HG03565 (cell line): ENCODE results near the gene IDH3G.

Experiments used
- ATAC-seq: cut with Tn5 transposase; IDR thresholded peaks from one replicate; pipeline ENCODE4 v1.9.1; 2021; ENCODE audit warnings: mild to moderate bottlenecking, moderate library complexity; ENCODE audit not compliant: unreplicated experiment

IDH3G gene

DNA sequence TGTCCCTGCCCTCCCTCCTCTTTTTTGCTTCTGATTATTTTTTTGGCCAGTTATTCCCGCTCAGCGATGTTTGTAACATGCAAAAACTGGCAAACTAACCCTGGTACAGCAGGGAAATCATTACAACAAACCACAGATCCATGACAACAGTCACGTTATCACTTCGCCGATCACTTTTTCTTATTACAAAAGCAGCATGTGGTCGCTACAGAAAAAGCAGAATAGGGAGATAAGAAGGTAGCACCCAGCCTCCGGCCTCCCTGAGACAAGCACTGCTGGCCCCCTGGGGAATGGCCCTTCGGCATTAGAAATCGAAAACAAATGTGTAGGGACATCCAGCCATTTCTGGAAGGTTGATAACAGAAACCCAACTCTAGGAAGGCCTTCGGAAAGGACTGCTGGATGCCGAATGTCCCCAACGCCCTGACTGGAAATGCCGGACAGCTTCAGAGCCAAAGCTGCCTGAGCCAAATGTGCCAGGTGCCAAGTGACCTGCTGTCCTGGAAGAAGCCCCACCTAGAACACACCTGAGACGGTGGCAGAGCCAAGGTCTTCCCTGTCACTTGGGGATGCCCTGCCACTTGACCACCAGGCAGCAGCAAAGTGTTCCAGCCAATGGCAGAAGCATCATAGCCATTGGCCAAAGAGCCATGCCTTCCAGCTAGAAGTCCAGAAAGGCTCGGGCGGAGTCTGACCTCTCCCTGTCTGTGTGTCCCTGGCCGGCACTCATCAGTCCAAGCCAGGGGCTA lies 2.9 kb downstream of the IDH3G start:
- ATAC-seq = no peak

DNA sequence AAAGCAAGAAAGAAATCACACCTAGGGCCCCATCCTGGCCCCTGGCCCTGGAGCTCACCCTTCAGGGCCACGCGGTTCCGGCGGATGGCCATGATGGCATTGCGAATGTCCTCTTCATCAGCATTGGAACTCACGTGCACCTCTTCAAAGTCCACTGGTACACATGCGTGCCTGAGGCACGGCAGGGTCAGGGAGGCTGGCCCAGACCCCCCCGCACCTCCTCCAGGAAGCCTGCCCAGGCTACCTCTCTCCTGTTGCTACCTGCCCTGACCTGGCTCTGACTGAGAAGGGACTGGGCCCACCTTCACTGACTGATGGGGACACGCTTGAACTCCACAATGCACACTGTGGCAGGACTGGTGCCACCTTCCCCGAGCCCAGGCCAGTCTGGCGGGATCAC lies 4.5 kb downstream of the IDH3G start:
- ATAC-seq = no peak

DNA sequence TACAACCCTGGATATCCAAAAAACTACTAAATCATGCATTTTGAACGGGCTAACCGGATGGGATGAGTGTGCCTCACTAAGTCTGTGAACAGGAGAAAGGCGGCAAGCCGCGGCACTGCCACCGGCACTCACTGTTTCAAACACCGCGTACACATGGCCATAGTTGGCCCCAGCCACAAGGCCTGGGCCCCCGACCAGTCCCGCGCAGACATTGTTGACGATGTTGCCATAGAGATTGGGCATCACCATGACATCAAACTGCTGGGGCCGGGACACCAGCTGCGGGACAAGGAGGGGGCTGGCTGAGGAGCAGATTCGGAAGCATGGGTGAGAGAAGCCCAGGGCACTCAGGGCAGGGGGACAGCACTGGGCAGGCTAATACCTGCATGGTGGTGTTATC lies 7.5 kb downstream of the IDH3G start:
- ATAC-seq = no peak

DNA sequence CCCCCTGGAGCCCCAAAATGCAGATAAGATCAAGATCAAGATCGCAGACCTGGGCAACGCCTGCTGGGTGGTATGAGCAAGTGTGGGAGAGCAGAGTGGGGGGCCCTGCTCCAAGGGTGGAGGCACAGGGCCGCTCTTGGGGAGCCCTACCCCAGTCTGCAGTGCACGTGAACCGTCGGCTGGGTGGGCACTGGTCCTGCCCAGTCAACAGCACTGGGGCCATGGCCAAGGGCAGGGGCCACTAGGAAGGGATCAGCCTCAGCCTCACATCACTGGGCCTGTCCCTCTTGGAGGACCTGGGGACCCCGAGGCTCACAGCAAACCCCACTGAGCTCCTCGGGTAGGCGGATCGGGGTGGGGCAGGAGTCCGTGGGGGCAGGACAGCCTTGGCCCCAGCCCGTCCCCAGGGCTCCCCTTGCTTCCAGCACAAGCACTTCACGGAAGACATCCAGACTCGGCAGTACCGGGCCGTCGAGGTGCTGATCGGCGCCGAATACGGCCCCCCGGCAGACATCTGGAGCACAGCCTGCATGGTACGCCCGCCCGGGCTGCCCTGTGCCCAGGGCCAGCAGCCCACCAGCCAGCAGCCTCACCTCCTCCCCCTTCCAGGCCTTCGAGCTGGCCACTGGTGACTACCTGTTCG lies 9.7 kb downstream of the IDH3G start:
- no peak for ATAC-seq

DNA sequence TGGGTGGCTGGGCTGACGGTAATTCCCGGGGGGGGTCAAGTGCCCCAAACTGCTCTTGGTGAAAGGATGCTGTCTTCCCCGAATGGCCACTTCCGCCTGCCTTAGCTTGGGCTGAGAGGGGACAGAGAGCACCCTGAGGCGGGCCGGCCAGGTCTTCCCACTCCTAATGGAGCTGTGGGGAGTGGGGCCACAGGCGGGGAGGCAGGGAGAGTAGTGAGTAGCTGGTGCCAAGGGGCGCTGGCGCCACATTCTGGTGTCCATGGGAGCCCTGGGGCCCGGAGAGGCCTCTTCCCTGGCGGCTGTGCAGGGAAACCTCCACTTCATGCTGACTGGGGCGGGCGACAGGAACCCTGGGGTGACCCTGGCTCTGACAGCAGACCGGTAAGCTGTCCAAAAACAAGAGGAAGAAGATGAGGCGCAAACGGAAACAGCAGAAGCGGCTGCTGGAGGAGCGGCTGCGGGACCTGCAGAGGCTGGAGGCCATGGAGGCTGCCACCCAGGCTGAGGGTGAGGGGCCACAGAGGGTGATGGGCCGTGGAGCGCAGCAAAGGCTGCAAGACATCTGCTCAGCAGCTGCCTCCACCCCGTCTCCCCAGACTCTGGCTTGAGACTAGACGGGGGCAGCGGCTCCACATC lies 10.7 kb downstream of the IDH3G start:
- no peak for ATAC-seq

DNA sequence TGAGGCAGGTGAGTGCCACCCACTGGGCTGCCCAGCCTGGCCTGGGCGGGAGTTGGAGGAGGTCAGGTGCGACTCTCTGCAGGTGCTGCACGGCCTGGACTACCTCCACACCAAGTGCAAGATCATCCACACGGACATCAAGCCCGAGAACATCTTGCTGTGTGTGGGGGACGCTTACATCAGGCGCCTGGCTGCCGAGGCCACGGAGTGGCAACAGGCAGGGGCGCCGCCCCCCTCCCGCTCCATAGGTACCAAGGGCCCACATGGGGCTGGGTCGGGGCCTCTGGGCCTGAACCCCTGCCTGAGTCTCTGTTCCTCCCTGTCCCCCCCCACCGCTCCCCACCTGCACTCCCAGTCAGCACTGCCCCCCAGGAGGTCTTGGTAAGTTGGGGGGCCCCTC lies 11.3 kb downstream of the IDH3G start:
- ATAC-seq = no peak

DNA sequence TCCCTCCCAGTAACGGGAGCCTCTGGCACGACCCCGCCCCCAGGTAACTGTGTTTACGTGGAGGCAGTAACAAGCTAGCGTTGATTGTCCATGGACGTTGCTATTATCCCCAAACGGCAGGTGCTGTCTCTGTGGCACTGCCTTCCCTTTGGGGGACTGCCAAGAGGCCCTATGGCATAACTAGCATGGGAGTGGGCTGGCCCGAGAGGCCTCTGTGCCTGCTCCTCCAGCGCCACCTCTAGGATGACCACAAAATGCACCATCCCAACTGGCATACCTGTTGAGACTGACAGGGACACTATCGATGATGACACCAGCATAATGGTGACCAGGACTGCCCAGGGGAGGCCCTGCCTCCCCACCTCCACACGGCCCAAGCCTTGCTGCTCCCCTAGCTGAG lies 11.9 kb downstream of the IDH3G start:
- ATAC-seq = no peak

DNA sequence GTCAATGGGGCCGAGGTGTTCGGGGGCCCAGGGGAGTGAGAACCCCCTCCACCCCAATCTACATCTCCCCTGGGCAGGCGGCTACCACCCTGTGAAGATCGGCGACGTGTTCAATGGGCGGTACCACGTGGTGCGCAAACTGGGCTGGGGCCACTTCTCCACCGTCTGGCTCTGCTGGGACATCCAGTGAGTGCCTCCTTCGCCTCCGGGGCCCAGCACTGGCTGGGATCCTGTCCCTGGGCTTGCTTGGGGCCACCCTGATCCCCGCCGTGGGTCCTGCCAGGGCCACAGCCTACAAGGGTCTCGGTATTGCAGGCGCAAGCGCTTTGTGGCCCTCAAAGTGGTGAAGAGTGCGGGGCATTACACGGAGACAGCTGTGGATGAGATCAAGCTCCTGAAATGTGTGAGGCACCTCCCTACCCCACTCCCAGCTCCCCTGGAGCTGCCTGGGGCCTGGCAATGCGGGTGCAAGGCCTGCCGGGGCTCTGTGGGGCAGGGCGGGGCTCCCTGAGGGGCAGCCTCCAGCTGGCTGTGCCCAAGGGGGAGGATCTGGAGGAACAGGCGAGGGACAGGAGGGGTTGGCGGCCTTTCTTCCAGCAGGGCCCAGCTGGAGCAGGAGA lies 12.6 kb downstream of the IDH3G start:
- no peak for ATAC-seq

DNA sequence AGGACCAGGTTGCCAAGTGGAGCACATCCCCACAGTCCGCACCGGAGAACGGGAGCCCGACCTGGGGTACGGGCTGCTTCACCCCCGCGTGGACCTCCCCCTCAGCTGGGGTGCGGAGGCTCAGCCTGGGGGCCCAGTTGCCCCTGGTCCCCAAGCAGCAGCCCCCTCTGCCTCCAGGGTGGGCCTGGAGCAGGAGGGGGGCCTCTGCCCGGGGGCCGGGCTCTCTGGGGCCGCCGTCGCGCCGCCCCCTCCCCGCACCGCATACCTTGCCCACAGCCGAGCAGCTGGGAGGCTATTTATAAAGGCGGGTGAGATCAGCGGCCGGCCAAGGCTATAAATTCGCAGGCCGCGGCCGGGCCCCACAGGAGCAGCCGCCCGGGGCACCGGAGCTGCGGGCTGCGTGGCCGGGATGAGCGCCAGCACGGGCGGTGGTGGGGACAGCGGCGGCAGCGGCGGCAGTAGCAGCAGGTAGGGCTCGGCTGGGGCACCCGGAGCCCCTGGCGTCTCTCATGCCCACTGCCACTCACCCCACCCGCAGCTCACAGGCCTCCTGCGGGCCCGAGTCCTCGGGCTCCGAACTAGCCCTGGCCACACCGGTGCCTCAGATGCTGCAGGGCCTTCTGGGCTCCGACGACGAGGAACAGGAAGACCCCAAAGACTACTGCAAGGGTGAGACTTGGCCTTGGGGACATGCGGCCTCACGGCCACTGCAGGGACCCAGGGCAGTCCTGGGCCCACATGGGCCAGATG lies 13.3 kb downstream of the IDH3G start, which contains the start of gene SRPK3:
SRPK3 (plus strand) TSS at position 364 of the 750 bp plus-strand sequence; CDS start at position 410, 46 bp downstream.
- no peak for ATAC-seq

DNA sequence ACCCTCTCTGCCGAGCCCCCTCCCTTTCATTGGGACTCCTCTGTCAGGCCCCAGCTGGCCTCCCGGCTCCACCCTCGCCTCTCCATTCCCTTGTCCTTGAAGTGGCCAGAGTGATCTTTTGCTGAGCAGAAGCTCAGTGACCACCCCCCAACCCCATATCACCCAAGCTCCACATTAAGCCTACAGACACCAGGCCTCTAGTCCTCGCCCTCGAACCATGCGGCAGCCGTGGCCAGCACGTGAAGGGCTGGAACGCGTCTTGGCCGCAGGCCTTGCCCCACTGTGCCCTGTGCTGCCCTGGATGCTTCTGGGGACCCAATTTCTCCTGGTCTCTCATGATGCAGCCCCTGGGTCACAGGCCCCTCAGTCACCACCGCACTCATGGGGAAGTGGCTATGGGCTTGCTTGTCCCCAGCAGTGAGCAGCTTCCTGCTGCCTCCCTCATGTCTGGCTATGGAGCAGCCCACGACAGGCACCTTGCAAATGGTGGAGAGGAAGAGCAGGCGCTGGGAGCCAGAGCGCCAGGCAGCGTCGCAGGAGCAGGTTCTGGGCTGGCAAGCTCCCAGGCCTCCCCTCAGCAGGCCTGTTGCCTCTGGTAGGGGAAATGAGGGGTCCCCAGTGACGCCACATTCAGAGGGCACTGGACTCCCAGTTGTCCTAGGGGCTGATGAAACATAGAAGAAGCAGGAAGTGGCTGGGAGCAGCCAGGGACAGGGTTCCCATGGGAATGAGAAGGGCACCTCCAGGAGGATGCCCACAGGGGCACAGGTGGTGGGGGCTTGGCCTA lies 14.1 kb downstream of the IDH3G start:
- no peak for ATAC-seq

DNA sequence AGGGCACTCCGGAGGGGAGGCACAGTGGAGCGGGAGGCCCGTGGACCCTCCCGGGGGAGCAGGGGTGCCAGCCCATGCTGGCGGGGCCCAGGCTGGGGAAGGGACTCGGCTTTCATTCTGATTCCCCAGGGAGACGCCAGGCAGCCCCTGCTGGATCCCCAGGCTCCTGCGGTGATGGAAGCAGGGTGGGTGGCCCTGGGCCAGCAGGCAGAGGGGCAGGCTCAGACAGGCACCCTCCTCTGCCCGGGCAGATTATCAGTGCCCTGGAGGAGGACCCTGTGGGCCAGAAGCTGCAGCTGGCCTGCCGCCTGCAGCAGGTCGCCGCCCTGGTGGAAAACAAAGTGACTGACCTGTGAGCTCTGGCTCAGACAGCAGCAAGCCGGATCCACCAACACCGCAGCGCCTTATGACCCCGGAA lies 15.5 kb downstream of the IDH3G start:
- no peak for ATAC-seq

DNA sequence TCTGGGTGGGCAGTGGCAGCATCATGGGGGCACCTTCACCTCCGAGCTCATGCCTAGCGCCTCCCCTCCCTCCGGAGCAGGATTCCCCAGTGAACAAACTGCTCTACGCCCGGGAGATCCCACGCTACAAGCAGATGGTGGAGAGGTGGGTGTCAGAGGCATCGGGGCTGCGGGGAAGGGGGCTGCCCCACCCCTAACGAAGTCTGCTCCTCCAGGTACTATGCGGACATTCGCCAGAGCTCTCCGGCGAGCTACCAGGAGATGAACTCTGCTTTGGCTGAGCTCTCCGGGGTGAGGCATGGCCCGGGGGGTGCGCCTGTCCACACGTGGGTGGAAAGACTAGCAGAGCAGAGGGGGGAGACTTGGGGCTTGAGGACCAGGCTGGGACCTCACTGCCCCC lies 16.0 kb downstream of the IDH3G start:
- no peak for ATAC-seq

DNA sequence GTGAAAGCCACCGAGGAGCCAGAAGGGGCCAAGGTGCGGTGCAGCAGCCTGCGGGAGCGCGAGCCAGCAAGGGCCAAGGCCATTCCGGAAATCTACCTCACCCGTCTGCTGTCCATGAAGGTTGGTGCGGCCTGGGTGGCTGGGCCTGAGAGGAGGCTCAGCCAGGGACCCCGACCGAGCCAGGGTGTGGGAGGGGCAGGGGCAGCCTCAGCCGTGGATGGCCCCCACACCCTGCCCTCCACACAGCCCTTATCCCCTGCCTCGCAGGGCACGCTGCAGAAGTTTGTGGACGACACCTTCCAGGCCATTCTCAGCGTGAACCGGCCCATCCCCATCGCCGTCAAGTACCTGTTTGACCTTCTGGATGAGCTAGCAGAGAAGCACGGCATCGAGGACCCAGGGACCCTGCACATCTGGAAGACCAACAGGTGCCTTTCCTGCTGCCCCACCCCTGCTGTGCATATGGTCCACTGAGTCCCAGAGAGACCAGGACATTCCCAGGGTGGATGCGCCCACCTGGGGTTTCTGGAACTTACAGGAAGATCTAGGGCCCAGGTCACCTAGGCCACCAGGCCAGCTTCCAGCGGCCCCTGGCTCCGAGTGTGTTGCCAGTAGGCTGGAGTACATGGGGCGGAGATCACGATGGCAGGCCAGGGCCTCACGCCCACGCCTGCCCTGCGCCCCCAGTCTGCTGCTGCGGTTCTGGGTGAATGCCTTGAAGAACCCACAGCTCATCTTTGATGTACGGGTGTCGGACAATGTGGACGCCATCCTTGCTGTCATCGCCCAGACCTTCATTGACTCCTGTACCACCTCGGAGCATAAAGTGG lies 16.7 kb downstream of the IDH3G start:
- no peak for ATAC-seq

DNA sequence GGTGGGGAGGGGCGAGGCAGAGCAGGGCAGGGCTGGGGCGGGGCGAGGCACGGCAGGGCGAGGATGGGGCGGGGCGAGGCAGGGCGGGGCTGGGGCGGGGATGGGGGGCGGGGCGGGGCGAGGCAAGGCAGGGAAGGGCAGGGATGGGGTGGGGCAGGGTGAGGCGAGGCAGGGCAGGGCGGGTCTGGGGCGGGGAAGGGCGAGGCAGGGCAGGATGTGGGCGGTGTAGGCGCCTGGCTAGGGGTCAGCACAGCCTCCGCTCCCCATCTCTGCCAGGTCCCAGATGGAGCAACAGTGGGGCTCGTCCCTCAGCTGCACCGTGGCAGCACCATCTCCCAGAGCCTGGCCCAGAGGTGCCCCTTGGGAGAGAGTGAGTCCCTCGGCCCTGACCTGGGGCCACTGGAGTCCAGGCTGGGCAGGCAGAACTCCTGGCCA lies 17.5 kb downstream of the IDH3G start:
- ATAC-seq = no peak

DNA sequence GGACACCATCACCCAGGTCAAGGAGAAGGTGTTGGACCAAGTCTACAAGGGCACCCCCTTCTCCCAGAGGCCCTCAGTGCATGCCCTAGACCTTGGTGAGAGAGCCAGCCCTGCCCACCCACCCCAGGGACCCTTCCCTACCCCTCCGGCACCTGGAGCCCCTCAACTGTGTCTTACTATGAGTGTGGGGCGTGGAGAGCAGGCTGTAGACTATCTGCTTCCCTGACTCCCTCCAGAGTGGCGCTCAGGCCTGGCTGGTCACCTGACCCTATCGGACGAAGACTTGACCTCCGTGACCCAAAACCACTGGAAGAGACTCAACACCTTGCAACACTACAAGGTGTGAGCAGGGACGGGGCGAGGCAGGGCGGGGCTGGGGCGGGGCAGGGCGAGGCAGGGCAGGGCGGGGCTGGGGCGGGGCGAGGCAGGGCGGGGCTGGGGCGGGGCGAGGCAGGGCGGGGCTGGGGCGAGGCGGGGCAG lies 18.0 kb downstream of the IDH3G start:
- ATAC-seq = no peak

DNA sequence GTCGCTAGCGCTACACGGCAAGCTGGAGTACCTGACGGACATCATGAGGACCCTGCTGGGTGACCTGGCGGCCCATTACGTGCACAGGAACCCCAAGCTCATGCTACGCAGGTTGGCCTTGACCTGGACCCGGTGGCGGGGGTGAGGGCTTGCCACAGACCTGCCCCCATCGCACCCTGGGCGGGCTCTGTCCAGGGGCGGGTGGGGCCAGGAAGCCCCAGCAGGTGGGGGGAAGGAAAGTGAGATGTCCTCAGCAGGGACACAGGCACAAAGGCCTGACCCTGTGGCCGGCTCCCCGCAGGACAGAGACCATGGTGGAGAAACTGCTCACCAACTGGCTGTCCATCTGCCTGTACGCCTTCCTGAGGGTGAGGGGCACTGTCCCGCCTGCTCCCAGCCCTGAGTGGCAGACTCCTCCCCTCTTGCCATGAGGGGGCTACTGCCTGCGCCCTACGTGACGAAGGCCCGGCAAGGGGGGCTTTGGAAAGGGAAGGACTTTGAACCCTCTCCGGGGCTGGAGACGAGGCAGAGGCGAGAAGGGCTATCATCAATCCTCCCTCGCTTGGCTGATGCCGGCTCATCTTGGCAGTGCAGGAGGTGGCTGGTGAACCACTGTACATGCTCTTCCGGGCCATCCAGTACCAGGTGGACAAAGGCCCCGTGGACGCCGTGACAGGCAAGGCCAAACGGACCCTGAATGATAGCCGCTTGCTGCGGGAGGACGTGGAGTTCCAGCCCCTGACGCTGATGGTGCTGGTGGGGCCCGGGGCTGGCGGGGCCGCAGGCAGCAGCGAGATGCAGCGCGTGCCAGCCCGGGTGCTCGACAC lies 18.7 kb downstream of the IDH3G start:
- no peak for ATAC-seq

DNA sequence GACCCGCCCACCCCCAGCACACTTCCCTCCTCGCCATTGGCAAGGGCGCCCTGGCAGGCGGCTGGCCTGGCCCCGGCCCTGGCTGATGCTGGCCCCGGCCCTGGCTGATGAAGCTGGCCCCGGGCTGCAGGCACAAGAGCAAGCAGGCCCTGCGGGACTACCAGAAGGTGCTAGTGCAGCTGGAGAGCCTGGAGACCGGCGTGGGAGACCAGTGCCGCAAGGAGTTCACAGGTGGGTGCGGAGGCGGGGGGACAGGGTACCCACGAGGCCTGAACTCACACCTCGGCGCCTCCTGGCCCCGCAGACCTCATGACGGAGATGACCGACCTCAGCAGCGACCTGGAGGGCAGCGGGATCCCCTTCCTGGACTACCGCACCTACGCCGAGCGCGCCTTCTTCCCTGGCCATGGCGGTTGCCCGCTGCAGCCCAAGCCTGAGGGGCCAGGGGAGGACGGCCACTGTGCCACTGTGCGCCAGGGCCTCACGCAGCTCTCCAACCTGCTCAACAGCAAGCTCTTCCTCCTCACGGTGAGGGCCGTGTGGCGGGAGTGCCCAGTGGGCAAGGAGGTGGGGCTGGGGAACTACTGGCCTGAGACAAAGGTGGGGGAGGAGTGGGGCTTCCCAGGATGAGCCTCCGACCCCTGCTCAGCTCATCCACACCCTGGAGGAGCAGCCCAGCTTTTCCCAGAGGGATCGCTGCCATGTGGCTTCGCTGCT lies 19.4 kb downstream of the IDH3G start:
- ATAC-seq = no peak
